D341Med (cell line): Measurements from ENCODE around the gene DCAF15.

Experiments used
- DNase-seq: peaks from one replicate; pipeline ENCODE4 v3.0.0; 2012; ENCODE audit warnings: low spot score

Gene DCAF15

GRCh38 chr19:13931391-13932148, 20.7 kb upstream of the DCAF15 start:
- DNase-seq: no peak

GRCh38 chr19:13932149-13932637, 20.1 kb upstream of the DCAF15 start:
- DNase-seq: no peak

- DNase-seq: peak; percentile 41
Observed at GRCh38 chr19:13932911-13933393, 19.4 kb upstream of the DCAF15 start.

- DNase-seq: peak; percentile 4
Observed at GRCh38 chr19:13934785-13935109, 17.6 kb upstream of the DCAF15 start.

GRCh38 chr19:13935765-13936510, 16.4 kb upstream of the DCAF15 start:
- DNase-seq: peak; percentile 31

- peak; percentile 40 for DNase-seq
Observed at GRCh38 chr19:13937479-13938300, 14.6 kb upstream of the DCAF15 start.

- peak; percentile 38 for DNase-seq
Observed at GRCh38 chr19:13938301-13939064, 13.8 kb upstream of the DCAF15 start, which contains the start of gene PODNL1. Gene PODNL1, minus strand, starts transcription at chr19:13938417. Its CDS starts 236 bp downstream, at chr19:13938181.

- DNase-seq: peak; percentile 2
Observed at GRCh38 chr19:13942023-13942684, 10.2 kb upstream of the DCAF15 start.

GRCh38 chr19:13946414-13946813, 5.9 kb upstream of the DCAF15 start:
- DNase-seq: no peak

- no peak for DNase-seq
Observed at GRCh38 chr19:13951043-13951442, 1.3 kb upstream of the DCAF15 start.

- no peak for DNase-seq
Observed at GRCh38 chr19:13951799-13952153, 533 bp upstream of the DCAF15 start.

GRCh38 chr19:13952931-13953531, 722 bp downstream of the DCAF15 start:
- DNase-seq: no peak

GRCh38 chr19:13954185-13954584, 1.9 kb downstream of the DCAF15 start:
- no peak for DNase-seq

GRCh38 chr19:13955662-13956364, 3.5 kb downstream of the DCAF15 start:
- no peak for DNase-seq

- DNase-seq: no peak
Observed at GRCh38 chr19:13956365-13956744, 4.0 kb downstream of the DCAF15 start.

- no peak for DNase-seq
Observed at GRCh38 chr19:13957051-13957450, 4.7 kb downstream of the DCAF15 start.

- no peak for DNase-seq
Observed at GRCh38 chr19:13958043-13958442, 5.7 kb downstream of the DCAF15 start.

GRCh38 chr19:13959141-13959961, 7.0 kb downstream of the DCAF15 start:
- DNase-seq: no peak
